HTERT RPE-1 (cell line): ENCODE measurements around the gene FUBP1.
"Not testable (repeated sequence)": the region's sequence is repeated elsewhere in the genome, so short reads cannot be mapped to it uniquely, and the experiment has no call there.

Source experiments
- in situ Hi-C: fragments of 300-500 bp; cut with MboI; formaldehyde crosslinking; loops from 4 replicates; pipeline ENCODE4 v1.14.3; 2020; ENCODE audit warnings: low sequenced_read_pairs

The FUBP1 gene

DNA sequence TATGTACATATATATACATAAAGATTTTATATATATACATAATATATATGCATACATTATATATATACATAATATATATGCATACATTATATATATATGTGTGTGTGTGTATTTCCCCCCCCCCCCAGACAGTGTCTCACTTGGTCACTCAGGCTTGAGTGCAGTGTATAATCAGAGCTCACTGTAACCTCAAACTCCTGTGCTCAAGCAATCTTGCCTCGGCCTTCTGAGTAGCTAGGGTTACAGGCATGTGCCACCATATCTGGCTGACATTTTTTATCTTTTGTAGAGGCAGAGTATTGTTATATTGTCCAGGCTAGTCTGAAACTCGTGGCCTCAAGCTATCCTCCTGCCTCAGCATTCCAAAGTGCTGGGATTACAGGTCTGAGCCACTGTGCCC, 9.0 kb upstream of the FUBP1 start:
- in situ Hi-C loops = no loop called here

GRCh38 chr1:77986810-77987209, 7.9 kb upstream of the FUBP1 start:
- in situ Hi-C loops = no loop called here

DNA sequence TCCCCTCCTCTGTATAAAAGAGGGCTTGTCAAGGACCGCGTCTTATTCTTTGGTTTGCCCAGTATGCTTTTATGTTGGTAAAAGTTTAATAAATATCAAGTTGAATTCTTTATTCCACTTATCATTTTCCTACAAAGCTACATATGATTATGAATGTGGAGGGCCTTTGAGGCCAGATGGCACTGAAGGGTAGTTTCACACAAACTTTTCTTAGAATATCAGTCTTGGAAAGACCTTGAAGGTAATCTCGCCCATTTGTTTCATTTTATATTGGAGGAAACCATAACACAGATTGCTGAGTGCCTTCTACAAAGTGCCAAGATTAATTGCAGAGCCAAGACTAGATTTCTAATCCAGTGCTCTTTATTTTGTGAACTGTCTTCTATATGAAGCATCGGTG, 5.8 kb upstream of the FUBP1 start:
- in situ Hi-C loops = no loop called here

- in situ Hi-C loops = no loop called here
Measured at GRCh38 chr1:77983997-77984355, 5.1 kb upstream of the FUBP1 start.

DNA sequence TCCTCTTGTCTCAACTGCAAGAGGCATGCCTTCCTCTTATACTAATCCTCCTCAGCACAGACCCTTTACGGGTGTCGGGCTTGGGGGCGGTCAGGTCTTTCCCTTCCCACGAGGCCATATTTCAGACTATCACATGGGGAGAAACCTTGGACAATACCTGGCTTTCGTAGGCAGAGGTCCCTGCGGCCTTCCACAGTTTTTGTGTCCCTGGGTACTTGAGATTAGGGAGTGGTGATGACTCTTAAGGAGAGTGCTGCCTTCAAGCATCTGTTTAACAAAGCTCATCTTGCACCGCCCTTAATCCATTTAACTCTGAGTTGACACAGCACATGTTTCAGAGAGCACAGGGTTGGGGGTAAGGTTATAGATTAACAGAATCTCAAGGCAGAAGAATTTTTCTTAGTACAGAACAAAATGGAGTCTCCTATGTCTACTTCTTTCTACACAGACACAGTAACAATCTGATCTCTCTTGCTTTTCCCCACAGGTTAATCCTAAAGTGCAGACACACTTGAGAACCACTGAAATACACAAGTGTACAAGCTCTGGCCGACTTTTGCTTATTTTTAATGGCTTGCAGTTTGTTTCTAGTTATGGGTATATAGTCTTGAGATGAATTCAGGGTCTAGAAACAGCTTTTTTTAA, 4.6 kb upstream of the FUBP1 start:
- in situ Hi-C loops = not testable (repeated sequence)

DNA sequence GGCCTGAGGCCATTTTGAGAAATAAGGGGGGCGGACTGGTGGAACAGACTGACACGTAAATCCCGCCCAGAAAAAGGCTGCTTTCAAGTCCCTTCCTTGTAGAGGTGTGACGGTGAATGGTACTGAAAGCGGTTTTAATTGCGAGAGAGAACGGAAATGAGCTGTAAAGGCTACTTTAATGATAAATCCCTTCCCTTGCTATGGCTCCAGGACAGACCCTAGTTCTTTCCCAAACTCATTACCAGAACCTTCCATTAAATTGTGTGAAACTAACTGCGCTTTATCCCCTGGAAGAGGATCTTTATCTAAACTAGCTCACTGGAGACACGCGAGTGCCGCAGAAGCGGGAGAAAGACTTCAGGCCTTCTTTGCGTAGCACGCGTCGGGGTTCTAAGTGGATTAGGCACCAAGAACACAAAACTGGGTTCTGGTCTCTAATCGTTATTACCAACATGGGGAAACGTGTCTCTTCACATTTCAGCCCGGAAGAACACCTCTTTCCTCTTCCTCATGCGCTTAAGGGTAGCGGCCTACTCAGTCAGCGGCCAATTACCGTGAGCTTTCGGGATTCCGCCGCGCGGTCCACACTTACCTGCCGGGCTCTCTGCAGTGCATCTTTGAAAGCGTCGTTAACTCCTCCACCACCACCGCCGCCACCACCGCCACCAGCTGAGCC, 441 bp downstream of the FUBP1 start:
- in situ Hi-C loops = no loop called here

GRCh38 chr1:77977989-77978292, 931 bp downstream of the FUBP1 start:
- in situ Hi-C loops = no loop called here

DNA sequence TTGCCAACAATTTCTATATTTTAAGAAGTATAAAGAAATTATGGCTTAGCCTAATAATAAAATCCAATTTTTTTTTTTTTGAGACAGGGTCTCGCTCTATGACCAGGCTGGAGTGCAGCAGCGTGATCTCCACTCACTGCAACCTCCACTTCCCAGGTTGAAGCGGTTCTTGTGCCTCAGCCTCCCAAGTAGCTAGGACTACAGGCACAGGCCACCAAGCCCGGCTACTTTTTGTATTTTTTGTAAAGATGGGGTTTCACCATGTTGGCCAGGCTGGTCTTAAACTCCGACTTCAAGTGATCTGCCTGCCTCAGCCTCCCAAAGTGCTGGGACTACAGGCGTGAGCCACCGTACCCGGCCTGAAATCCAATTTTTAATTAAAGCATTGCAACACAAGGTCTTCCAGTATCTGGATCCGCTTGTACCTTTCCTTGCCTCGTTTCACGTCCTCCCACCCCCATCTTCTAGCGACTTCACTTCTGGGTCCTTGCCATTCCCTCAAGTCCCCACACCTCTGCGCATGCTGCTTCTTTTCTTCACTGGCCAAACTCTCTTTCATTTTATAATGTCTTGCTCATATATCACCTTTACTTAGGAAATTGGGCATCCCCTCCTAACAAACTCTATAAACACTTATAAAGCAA, 2.3 kb downstream of the FUBP1 start:
- in situ Hi-C loops = no loop called here

DNA sequence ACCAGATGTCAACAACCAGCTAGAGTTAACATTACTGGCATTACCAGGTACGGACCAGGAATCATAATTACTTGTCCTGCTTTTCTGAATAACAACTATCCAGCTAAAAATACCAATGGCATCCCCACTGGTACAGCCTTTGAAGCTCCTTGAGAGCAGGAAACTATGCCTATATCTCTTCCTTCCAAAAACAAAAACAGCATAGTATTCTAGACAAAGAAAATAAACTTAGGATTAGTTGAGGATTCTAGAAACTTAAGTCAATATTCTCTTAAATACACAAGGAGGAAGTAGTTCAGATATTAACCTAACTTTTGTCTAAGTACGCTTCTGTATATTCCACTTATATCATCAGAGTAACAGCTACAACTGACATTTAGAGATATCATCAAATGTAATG, 3.0 kb downstream of the FUBP1 start:
- in situ Hi-C loops = no loop called here

DNA sequence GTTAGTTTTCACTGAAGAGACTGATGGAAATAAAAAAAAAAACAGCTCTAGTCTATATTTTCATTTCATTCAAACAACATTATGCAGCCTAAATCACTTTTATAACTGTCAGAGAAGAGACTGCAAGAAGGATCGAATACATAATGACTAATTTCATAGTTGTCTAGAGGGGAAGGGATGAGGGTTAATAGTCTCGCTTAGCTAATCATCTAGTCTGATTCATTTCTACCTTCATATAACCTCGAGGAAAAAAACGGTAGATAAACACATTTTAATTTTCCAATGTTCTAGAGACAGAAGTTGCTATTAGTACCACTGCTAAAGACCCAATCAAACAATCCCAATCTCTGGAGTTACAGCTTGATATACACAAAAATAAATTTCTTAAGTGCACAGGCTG, 3.5 kb downstream of the FUBP1 start:
- in situ Hi-C loops = no loop called here

DNA sequence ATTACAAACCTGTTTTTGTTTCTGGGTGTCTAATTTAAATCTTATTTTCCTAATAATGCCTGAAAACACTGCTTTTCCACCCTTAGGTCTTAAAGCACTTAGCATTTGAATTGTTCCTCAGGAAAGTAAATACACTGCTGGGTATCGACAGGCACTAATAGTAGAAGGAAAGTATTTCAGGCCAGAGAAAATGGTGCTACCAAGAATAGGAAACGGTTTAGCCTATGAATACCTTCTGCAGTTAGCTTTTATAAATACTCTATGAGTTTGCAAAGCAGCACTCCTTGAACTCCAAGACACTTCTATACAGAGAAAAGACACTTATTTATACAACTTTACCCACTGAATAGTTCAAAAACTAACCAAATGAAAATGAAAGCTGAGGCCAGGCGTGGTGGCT, 6.8 kb downstream of the FUBP1 start:
- in situ Hi-C loops = no loop called here

DNA sequence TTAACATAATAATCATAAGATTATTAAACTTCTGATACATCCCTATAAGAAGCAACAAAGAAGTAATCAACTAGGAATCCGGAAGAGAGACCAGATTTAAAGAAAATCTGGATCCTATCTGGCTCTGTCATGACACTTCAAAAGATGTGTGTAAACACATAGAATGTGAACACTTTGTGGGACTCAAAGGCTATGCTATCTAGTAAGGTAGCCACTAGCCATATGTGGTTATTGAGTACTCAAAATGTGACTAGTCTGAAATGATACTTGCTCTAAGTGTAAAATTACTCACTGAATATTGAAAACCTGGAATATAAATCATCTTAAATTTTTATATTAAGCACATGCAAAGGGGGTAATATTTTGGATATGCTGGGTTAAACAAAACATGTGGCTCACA, 8.7 kb downstream of the FUBP1 start:
- in situ Hi-C loops = no loop called here

- in situ Hi-C loops = no loop called here
Measured at GRCh38 chr1:77966291-77966690, 12.6 kb downstream of the FUBP1 start.

DNA sequence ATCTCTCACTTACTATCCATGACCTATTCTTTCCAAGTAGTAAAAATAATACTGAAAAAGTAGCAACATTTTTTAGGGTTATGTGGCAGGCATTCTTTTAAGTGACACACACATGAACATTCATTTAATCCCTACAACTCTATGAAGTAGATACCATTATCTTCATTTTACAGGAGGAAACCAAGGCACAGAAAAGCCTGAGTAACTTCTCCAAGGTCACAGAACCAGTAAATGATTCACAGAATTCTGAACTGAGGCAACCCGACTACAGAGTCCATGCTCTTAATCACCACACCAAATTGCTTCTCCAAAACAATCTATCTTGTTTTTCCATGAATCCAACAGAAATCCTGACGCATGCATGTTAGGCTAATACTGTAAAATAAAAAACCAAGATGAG, 17.5 kb downstream of the FUBP1 start:
- in situ Hi-C loops = no loop called here

GRCh38 chr1:77958850-77959249, 20.0 kb downstream of the FUBP1 start:
- in situ Hi-C loops = no loop called here

DNA sequence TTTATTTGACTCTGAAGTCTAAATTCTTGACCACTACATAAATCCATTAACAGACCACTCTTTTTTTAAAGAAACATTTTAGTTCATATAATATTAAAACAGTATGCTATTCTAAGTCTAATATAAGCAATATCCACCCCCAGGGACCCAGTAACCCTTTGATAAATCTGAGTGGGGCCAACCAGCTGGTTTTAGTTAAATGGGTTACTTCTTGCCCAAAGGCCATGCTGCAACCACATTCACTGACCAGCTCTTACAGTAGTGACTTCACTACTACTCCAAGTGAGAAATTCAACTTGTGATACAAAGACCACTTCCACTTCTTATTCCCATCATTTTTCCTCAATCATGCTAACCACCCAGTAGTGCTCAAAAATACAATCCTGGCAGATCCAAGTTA, 20.5 kb downstream of the FUBP1 start:
- in situ Hi-C loops = no loop called here

GRCh38 chr1:77956464-77956863, 22.4 kb downstream of the FUBP1 start:
- in situ Hi-C loops = no loop called here

DNA sequence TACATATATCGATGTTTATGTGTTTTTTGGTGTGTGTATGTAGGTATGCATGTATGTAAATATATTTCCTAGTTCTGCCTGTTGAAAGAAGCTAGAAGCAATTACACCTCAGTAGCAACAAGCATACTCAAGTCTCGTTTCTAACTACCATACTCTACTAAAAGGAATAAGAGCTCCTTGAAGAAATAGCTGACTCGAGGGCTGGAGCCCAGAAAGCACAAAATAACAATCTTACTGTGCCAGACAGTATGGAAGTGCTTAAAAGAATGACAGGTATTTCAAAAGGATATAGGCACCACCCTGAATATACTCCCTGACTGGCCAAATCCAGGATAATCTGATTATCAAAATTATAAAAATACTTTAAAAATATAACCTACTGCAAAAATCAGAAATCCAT, 23.2 kb downstream of the FUBP1 start:
- in situ Hi-C loops = no loop called here

DNA sequence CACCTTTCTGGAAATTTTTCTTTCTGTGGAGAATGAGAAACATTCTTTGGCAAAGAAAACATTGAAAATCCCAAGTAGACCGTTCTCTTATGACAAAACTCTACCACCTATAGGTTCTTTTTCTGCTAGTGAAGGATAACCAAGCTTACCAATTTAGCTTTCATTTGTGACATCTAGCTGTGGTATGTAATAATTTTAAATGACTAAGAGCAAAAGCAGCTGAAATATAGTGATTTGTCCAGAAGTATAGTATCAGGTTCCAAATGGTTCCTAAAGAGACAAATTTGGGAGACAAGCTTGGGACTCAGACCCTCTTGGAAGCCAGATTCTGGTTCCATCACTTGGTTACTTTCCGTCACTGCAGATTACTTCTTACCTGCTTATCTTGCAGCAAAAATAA, 24.4 kb downstream of the FUBP1 start:
- in situ Hi-C loops = no loop called here

- in situ Hi-C loops = no loop called here
Measured at GRCh38 chr1:77953907-77954306, 25.0 kb downstream of the FUBP1 start.

GRCh38 chr1:77951328-77951727, 27.5 kb downstream of the FUBP1 start:
- in situ Hi-C loops = no loop called here

- in situ Hi-C loops = no loop called here
Measured at GRCh38 chr1:77950873-77951272, 28.0 kb downstream of the FUBP1 start.
